Testis (tissue), 2 donors: ENCODE measurements around the gene VWA8.

Experiments
- CTCF ChIP-seq, 3 experiments: fragments of 450-650 bp in 2 of 3; fragments of 200-600 bp in 1 of 3; sonication (generic) in 1 of 3; IDR thresholded peaks; one replicate each; pipeline ENCODE4 v1.5.1; 2016 to 2019; ENCODE audit warnings: antibody characterized with exemption in 3 of 3, mild to moderate bottlenecking in 2 of 3, moderate library complexity in 1 of 3
- POLR2A ChIP-seq: fragments of 450-650 bp; IDR thresholded peaks from one replicate; pipeline ENCODE4 v1.6.1; 2017; ENCODE audit warnings: antibody characterized with exemption, mild to moderate bottlenecking, moderate library complexity

GRCh38 chr13:41621716-41622431 is 339.0 kb downstream of the VWA8 start:
- TF ChIP-seq CTCF (IDR thresholded peaks at IDR 0.05): no peak
- no peak for TF ChIP-seq POLR2A
